H1 (cell line): Measurements from ENCODE around the gene ZNF521. TPM values are rescaled to one million over a fixed set of nuclear protein-coding genes. Genes with fewer than 3 reads are reported as not detected.

ENCODE experiments used
- BACH1 ChIP-seq: IDR thresholded peaks from 2 replicates; pipeline ENCODE4 v1.6.1; 2012; ENCODE audit warnings: low read length, improper control_type of control experiment
- BRCA1 ChIP-seq: IDR thresholded peaks from 2 replicates; pipeline ENCODE4 v1.6.1; 2012; ENCODE audit warnings: low read depth, low read length, improper control_type of control experiment
- CHD7 ChIP-seq: fragments of 300-600 bp; sonication (generic); IDR thresholded peaks from 2 replicates; pipeline ENCODE4 v1.7.1; 2012; ENCODE audit warnings: low read length, moderate library complexity, mild to moderate bottlenecking, inconsistent platforms; ENCODE audit not compliant: insufficient replicate concordance
- EZH2 ChIP-seq: fragments of 200-600 bp; sonication (generic); IDR thresholded peaks from 2 replicates; pipeline ENCODE4 v1.7.1; 2012; ENCODE audit warnings: low read depth, mild to moderate bottlenecking, moderate library complexity, low read length, inconsistent platforms; ENCODE audit not compliant: severe bottlenecking
- MAFK ChIP-seq: IDR thresholded peaks from 2 replicates; pipeline ENCODE4 v1.6.1; 2012; ENCODE audit warnings: low read depth, mild to moderate bottlenecking, improper control_type of control experiment, low read length
- POLR2AphosphoS5 ChIP-seq: IDR thresholded peaks from 2 replicates; pipeline ENCODE4 v1.6.1; 2011; ENCODE audit warnings: low read depth, low read length
- RXRA ChIP-seq: IDR thresholded peaks from 2 replicates; pipeline ENCODE4 v1.6.1; 2011; ENCODE audit warnings: low read depth, mild to moderate bottlenecking, low read length, moderate library complexity; ENCODE audit not compliant: insufficient read depth
- polyA plus RNA-seq, 7 experiments: library from polyadenylated mRNA; depleted of rRNA in 3 of 7; stranded (reverse) in 5 of 7; unstranded in 2 of 7; fragments of >200 nt in 5 of 7; fragments of 200-250 nt in 2 of 7; gene quantifications; 1 replicate in 5 of 7; 2 replicates in 1 of 7; 4 replicates in 1 of 7; pipeline versions ENCODE4 v1.2.1 to v1.2.3, GENCODE V29; 2011 to 2013; ENCODE audit warnings: missing spikeins in 2 of 7, mixed read lengths in 2 of 7
- total RNA-seq: library from RNA; stranded (reverse); fragmentation: NEBNext Ultra II Directional; extraction: Animal tissue kit (Norgen Biotek cat#: 25700); gene quantifications from 2 replicates; pipeline ENCODE4 v1.2.1, GENCODE V29; 2021
- TF ChIP-seq, protein P1 (sequence below): IDR thresholded peaks from 2 replicates; pipeline ENCODE4 v1.6.1; 2012; ENCODE audit warnings: low read length, inconsistent platforms

ZNF521 gene
- total and polyA plus RNA-seq, 2 of the 8 experiments (the other 6 are each of a cell fraction or from before 2014, with no cell fraction given), result 9.5 to 15.8 TPM

- TF ChIP-seq CHD7 (no peak), BRCA1 (no peak), BACH1 (no peak), MAFK (no peak), EZH2 (no peak), RXRA (no peak), POLR2AphosphoS5 (no peak)
- TF ChIP-seq, protein P1, sequence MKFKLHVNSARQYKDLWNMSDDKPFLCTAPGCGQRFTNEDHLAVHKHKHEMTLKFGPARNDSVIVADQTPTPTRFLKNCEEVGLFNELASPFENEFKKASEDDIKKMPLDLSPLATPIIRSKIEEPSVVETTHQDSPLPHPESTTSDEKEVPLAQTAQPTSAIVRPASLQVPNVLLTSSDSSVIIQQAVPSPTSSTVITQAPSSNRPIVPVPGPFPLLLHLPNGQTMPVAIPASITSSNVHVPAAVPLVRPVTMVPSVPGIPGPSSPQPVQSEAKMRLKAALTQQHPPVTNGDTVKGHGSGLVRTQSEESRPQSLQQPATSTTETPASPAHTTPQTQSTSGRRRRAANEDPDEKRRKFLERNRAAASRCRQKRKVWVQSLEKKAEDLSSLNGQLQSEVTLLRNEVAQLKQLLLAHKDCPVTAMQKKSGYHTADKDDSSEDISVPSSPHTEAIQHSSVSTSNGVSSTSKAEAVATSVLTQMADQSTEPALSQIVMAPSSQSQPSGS, result no peak
Measured at GRCh38 chr18:25077038-25077943, 274.7 kb downstream of the ZNF521 start (continued).
